Glomerular visceral epithelial cell (primary cell): ENCODE data around the gene DTNB.

Experiments used
- DNase-seq: peaks from one replicate; pipeline ENCODE4 v3.0.0-alpha.2; 2016; ENCODE audit errors: extremely low spot score

The DTNB gene

GRCh38 chr2:25342372-25343186 is 330.8 kb downstream of the DTNB start:
- DNase-seq: peak; percentile 79

GRCh38 chr2:25341753-25342371 is 331.5 kb downstream of the DTNB start, which contains the start of gene DNMT3A:
Gene DNMT3A (minus strand): TSS chr2:25341925. CDS start chr2:25313984, 27,941 bp downstream.
- DNase-seq: peak; percentile 61

GRCh38 chr2:25341011-25341727 is 332.2 kb downstream of the DTNB start:
- no peak for DNase-seq

GRCh38 chr2:25340181-25340921 is 333.0 kb downstream of the DTNB start:
- DNase-seq: no peak

GRCh38 chr2:25339791-25340180 is 333.6 kb downstream of the DTNB start:
- no peak for DNase-seq

GRCh38 chr2:25339211-25339674 is 334.1 kb downstream of the DTNB start:
- DNase-seq: no peak

- no peak for DNase-seq
These were observed 335.0 kb downstream of the DTNB start for GRCh38 chr2:25338401-25338800.

- no peak for DNase-seq
These were observed 335.5 kb downstream of the DTNB start for GRCh38 chr2:25337891-25338290.

- no peak for DNase-seq
These were observed 336.1 kb downstream of the DTNB start for GRCh38 chr2:25337276-25337675.

GRCh38 chr2:25336383-25336841 is 337.0 kb downstream of the DTNB start:
- DNase-seq: no peak

- no peak for DNase-seq
These were observed 337.4 kb downstream of the DTNB start for GRCh38 chr2:25335971-25336370.

GRCh38 chr2:25335204-25335603 is 338.2 kb downstream of the DTNB start:
- DNase-seq: no peak

GRCh38 chr2:25334482-25334881 is 338.9 kb downstream of the DTNB start:
- no peak for DNase-seq

GRCh38 chr2:25333981-25334380 is 339.4 kb downstream of the DTNB start:
- no peak for DNase-seq

GRCh38 chr2:25332571-25332970 is 340.8 kb downstream of the DTNB start:
- DNase-seq: no peak

- DNase-seq: no peak
These were observed 341.6 kb downstream of the DTNB start for GRCh38 chr2:25331686-25332365.

- no peak for DNase-seq
These were observed 342.4 kb downstream of the DTNB start for GRCh38 chr2:25330937-25331336.

GRCh38 chr2:25330273-25330672 is 343.1 kb downstream of the DTNB start:
- DNase-seq: no peak

- DNase-seq: no peak
These were observed 345.0 kb downstream of the DTNB start for GRCh38 chr2:25328152-25329085.
